Hematopoietic multipotent progenitor cell (in vitro differentiated cells): ENCODE results near the gene MT1A. TPM values are rescaled to one million over a fixed set of nuclear protein-coding genes. Genes with fewer than 3 reads are reported as not detected.

Experiments
- DNase-seq, 3 donors: peaks; one replicate each; pipeline ENCODE4 v3.0.0-alpha.2; 2011 to 2015; ENCODE audit warnings: low read depth in 2 of 3, low spot score in 2 of 3
- total RNA-seq: library from RNA; depleted of rRNA; stranded (reverse); fragments of >200 nt; gene quantifications from one replicate; pipeline ENCODE4 v1.2.3, GENCODE V29; 2012

The MT1A gene
- total RNA-seq, 1 donor: not detected

DNA sequence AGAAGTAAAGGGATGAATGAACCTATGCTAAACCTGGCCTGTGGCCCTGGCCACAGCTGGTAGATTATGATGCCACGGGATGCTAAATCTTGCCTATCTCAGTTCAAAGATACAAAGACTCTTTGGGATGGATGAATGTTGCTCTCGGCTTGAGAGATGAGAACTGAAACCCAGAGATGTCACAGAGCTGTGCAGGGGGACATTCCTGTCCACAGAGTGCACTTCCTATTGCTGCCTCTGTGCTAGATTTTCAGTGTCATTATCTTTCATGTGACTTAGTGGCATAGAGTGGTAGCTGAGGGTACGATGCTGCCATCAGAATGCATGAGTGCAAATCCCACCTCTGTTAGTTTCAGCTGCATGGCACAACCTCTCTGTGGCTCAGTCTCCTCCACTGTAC lies 8.3 kb upstream of the MT1A start:
- no peak for DNase-seq

DNA sequence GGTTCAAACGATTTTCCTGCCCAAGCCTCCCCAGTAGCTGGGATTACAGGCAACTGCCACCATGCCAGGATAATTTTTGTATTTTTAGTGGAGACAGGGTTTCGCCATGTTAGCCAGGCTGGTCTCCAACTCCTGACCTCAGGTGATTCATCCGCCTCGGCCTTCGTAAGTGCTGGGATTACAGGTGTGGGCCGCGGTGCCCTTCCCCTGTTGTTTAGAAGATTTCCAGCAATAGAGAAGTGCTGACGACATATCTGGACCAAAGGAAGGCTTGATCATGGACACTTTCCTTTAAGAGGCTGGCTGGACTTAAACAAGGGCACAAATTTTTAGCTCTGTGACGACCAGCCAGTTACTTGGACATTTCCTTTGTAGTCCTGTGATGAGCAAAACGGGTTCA lies 7.3 kb upstream of the MT1A start:
- no peak for DNase-seq

DNA sequence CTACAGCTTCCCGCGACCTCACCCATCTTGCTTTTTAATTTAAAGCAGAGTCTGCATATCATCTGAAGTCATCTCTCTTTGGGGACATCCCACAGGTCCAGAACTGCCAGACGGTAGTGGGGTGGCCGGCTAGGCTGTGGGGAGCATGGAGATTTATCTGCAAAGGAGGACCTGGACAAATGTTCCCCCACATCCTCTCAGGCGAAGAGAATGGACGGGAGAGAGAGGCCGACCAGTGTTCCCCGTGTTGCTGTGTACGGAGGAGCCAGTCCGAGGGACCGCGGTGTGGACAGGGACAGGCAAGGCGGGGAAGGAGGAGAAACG lies 6.7 kb upstream of the MT1A start:
- no peak for DNase-seq

DNA sequence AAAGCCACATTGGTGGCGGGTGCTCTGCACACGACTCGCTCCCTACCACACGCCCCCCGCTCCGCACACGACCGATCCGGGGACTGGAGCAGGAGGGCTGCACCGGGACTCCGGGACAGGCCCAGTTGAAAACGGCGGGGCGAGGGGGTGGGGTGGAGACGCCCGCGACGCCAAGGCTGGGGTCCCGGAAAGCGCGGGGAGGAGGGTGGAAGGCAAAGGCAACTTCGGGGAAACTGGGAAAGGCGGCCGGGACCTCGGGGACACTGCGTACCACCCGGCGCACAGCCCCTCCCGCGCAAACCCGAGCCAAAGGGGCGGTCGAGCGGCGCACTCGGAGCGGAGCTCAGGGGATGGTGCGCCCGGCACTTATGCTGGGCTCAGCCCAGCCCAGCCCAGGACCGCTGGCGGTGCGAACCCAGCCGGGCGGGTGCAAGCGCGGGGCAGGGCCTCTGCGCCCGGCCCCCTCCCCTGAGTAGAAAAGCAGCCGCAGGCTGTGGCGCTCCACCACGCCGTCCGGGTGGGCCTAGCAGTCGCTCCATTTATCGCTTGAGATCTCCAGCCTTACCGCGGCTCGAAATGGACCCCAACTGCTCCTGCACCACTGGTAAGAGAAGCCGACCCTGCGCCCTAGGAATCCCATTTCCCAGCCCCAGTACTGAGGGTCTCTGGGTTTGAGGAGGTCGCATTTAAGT lies 6.2 kb upstream of the MT1A start, which contains the start of gene MT1M:
TSS of gene MT1M (plus strand) at position 504 of the 692 bp plus-strand sequence. CDS start at position 577, 73 bp downstream.
- no peak for DNase-seq

DNA sequence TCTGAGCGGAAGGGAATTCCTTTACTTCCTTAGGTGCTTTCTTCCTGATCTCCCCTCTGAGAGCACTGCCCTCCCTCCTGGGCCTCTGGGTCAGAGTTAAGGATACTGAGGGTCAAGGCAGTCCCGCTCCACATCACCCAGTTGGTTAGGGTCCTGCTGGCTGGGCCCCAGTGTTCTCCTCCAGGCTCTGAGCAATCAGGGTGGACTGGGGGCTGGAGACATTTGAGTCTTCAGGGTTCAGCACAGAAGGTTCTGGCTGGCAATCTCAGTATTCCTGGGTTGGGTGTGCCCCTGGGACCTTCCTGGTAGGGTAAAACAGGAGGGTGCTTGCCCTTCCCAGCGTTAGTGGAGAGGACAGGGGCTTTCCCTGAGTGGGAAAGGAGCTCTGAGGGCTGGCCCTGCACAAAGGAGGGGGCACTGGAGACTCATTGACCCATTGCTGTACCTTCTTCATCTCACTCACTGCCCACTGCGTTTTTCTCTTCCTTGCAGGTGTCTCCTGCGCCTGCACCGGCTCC lies 5.6 kb upstream of the MT1A start:
- no peak for DNase-seq

DNA sequence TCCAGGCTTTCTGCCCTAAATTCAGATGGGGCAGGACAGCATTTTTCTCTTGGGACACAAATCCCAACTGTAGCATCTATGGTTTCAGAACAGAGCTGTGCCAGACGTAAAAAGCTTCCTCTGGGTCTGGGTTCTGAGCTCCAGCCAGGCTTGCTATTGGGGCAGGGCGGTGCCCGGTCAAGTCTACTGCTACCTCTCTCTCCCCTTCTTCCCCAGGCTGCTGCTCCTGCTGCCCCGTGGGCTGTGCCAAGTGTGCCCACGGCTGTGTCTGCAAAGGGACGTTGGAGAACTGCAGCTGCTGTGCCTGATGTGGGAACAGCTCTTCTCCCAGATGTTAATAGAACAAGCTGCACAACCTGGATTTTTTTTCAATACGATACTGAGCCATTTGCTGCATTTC lies 4.9 kb upstream of the MT1A start:
- no peak for DNase-seq

DNA sequence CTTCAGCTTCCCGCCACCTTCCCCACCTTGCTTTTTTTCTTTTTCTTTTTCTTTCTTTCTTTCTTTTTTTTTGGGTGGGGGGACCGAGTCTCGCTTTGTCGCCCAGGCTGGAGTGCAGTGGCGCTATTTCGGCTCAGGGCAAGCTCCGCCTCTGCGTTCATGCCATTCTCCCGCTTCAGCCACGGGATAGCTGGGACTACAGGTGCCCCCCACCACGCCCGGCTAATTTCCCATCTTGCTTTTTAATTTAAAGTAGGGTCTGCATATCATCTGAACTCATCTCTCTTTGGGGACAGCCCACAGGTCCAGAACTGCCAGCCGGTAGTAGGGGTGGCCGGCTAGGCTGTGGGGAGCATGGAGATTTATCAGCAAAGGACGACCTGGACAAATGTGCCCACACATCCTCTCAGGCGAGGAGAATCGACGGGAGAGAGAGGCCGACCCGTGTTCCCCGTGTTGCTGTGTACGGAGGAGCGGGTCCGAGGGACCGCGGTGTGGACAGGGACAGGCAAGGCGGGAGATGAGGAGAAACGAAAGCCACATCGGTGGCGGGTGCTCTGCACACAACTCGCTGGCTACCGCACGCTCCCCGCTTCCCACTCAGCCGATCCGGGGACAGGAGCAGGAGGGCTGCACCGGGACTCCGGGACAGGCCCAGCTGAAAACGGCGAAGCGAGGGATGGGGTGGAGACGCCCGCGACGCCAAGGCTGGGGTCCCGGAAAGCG lies 3.6 kb upstream of the MT1A start:
- no peak for DNase-seq

DNA sequence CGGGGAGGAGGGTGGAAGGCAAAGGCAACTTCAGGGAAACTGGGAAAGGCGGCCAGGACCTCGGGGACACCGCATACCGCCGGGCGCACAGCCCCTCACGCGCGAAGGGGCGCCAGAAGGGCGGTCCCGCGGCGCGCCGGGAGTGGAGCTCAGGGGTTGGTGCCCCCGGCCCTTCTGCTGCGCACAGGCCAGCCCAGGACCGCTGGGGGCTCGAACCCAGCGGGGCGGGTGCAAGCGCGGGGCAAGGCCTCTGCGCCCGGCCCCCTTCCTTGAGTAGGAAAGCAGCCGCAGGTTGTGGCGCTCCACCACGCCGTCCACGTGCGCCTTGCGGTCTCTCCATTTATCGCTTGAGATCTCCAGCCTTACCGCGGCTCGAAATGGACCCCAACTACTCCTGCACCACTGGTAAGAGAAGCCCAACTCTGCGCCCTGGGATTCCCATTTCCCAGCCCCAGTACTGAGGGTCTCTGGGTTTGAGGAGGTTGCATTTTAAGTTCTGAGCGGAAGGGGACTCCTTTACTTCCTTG lies 3.0 kb upstream of the MT1A start:
- DNase-seq: no peak

DNA sequence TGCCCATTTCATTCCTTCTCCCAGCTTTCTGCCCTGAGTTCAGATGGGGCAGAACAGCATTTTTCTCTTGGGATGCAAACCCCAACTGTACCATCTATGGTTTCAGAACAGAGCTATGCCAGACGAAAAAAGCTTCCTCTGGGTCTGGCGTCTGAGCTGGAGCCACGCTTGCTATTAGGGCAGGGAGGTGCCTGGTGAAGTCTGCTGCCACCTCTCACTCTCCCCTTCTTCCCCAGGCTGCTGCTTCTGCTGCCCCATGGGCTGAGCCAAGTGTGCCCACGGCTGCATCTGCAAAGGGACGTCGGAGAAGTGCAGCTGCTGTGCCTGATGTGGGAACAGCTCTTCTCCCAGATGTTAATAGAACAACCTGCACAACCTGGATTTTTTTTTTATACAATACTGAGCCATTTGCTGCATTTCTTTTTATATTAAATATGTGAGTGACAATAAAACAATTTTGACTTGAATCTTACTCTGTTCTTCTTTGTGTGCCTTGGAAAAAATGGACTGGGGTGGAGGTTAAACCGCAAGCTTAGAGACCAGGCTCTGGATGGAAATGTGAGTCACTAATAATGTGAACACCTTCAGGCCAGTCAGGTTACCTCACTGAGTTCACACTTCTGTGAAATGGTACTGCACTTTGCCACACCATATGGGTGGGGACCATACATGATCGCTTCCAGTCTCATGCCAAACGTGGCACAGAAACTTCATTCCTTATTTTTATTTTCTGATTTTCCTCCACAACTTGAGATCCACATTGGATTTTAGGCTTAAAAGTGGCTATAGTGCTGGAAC lies 1.7 kb upstream of the MT1A start:
- no peak for DNase-seq

DNA sequence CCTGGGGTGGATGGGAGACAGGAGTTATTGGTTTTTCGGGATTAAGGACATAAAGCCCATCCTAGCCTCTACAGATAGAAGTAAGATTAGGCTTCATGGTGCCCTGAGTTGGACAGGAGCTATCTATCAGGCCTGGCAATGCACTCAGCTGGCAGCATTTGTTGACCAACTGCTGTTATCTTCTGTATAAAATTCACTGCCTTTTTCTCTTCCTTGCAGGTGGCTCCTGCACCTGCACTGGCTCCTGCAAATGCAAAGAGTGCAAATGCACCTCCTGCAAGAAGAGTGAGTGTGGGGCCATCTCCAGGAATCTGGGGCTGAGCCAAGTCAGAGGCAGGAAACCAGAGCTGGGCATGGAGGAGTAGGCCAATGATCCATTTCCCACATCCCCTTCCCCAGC lies 579 bp downstream of the MT1A start:
- no peak for DNase-seq

DNA sequence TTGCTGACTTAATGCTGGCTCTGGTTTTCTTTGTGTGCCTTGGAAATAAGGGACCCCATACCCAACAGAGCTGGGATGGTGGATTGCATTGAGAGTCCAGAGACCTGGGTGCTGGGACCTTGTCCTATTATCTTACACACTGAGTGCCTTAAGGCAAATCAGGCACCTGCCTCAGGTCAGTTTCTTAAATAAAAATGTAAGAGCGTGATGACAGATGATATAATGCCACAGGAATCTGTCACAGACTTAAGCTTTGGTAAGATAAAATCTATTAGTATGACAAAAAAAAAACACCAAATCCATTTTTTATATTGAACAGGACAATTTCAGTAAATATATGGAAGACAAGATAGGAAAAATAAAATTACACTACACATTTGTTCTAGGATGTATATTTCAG lies 1.6 kb downstream of the MT1A start:
- no peak for DNase-seq

DNA sequence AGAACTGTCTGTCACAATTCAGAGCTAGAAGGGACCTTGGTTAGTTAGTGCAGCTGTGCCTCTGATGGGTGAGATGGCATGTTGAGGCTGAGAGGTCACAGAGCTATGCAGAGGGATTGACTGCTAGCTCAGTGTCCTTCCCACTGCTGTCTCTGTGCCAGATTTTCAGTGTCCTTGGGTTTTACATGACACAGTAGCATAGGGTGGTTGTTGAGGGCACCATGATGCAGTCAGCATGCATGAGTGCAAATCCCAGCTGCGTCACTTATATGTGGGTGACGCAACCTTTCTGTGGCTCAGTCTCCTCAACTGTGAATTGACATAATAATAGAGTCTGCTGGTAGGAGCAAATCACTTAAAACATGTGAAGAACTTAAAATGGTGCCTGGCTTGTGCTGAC lies 2.7 kb downstream of the MT1A start:
- no peak for DNase-seq

DNA sequence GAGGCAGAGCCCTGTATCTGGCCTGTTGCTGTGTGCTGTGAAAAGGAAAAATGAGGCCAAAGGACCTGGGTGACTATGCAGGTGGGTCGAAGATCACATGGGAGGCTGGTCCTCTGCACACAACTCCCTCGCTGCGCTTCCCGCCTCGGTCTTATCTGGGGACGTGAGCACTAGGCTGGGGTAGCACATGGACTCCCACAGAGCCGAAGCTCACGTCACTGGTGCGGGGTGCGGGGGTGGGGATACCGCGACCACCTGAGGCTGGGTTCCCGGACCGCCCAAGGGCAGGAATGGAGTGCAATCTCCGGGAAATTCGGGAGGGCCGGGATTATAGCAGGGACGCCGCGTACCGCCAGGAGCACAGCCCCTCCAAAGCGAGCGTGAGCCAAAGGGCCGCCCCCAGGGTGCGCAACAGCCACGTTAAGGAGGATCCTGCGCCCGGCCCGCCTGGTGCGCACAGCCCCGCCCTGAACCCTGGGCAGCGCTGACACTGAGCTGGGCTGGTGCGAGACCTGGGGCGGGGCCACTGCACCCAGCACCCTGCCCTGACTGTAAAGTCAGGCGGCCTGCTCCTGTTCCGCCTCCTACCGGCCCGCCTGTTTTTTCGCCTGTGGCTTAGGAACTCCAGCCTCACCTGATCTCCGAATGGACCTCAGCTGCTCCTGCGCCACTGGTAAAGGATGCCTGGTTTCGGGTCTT lies 4.8 kb downstream of the MT1A start:
- no peak for DNase-seq

DNA sequence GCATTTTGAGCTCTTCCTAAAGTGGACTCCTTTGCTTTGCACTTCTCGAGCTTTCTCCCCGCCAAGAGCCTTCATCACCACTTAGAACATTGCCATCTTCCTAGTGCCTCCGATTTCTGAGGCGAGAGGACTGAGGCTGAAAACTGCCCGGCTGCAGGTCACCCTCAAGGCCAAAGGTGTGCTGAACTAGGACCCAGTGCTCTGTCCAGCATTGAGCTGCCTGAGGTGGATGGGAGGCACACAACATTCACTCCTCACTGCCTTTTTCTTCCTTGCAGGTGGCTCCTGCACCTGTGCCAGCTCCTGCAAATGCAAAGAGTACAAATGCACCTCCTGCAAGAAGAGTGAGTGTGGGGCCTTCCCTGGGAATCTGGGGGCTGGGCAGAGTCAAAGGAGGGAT lies 5.4 kb downstream of the MT1A start:
- no peak for DNase-seq

DNA sequence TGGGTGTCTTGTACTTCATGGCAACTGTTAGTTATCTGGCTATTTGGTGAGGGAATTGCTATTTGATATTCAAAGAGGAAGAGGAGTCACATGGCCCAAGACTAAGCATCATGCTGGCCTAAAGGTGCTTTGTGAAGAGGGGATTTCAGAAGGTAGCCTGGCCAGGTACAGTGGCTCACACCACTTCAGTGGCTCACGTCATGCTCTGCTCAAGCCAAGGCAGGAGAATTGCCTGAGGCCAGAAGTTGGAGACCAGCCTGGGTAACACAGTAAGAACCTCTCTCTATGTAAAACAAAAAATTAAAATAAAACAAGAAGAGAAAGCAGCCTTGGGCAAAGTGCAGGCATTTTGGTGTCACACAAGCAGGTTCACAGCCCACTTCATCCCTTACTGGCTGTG lies 6.8 kb downstream of the MT1A start:
- DNase-seq: no peak

DNA sequence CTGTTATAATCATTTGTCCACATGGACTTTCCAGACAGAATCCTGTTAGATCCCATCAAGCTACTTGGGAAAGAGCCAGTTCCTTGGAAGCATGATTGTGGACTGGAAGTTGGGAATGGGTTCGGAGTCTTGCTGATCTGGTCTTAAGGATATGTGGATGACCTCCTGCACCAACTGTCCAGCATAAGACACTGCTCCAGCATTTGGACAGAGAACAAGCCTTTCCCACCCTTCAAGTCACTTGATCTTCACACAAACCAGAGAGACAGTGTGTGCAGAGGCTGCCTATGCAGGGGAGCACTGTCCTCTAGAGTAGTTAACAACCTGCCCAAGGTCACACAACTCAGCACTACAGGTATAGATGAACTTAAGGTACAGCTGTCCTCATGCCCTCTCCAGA lies 7.4 kb downstream of the MT1A start:
- no peak for DNase-seq

DNA sequence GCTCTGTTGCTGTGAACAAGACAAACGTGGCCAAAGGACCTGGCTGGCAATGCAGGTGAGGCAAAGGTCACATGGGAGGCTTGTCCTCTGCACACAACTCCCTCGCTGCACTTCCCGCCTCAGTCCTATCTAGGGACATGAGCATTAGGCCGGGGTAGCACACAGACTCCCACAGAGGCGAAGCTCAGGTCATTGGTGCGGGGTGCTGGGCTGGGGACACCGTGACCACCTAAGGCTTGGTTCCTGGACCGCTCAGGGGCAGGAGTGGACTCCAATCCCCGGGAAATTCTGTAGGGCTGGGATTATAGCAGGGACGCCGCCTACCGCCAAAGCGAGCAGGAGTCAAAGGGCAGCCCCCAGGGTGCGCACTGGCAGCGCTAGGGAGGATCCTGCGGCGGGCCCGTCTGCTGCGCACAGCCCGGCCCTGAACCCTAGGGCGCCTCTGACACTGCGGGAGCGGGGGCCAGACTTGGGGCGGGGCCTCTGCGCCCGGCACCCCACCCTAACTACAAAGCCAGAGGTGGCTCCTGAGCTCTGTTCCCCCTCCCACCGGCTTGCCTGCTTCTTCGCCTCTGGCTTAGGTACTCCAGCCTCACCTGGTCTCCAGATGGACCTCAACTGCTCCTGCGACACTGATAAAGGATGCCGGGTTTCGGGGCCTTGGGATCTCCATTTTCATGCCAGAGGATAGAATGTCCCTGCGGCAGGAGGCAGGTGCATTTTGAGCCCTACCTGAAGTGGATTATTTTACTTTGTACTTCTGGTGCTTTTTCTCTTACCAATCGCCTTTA lies 9.4 kb downstream of the MT1A start:
- DNase-seq: no peak

DNA sequence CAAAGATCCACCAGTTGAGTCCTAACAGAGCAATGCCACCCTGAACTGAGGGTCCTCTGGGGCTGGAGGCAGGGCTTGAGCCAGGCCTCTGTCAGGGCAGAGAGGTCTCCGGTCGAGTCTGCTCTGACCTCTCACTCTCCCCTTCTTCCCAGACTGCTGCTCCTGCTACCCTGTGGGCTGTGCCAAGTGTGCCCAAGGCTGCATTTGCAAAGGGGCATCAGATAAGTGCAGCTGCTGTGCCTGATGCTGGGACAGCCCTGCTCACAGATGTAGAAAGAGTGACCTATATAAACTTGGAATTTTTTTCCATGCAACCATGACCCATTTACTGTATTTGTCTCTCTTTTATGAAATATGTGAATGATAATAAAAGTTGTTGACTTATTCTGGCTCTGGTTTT lies 10.8 kb downstream of the MT1A start:
- no peak for DNase-seq

DNA sequence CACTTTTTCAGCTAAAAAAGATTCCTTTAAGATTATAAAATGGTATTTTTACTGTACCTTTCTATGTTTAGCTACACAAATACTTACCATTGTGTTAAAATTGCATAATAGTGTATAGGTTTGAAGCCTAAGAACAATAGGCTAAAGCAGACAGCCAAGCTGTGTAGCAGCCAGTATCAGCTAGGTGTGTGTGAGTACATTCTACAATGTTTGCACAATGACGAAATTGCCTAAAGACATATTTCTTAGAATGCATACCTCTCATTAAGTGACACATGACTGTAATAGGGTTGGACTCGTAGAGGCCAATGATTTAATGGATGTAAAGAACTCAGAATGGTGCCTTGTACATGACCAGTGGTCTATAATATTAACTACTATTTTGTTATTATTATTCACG lies 11.4 kb downstream of the MT1A start:
- no peak for DNase-seq

DNA sequence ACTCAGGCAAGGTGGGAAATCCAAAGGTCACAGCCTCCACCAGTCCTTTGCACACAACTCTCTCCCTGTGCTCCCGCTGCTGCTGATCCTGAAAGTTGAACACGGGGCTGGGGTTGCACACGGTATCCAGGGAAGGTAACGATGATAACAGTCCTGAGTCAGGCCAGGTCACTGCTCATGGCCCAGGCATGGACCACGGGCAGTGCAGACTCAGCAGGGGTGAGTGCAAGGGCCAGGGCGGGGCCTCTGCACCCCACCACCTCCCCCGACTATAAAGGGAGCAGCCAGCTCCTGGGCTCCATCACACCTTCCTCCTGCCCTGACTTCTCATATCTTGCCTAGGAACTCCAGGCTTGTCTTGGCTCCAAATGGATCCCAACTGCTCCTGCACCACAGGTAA lies 13.1 kb downstream of the MT1A start, which contains the start of gene MT1B:
TSS of gene MT1B (plus strand) at position 301 of the 400 bp plus-strand sequence. CDS start at position 369, 68 bp downstream.
- DNase-seq: no peak
